HepG2 (cell line): ENCODE data around the gene BCAS1. TPM values are rescaled to one million over a fixed set of nuclear protein-coding genes. Genes with fewer than 3 reads are reported as not detected.

Experiments
- BATF2 ChIP-seq: sonication (generic); formaldehyde crosslinking; IDR thresholded peaks from 2 replicates; pipeline ENCODE4 v1.8.0; 2022; ENCODE audit warnings: mild to moderate bottlenecking, missing genetic modification reagents, moderate library complexity
- GATAD2A ChIP-seq: IDR thresholded peaks from 2 replicates; pipeline ENCODE4 v1.6.1; 2016
- GPBP1L1 ChIP-seq: sonication (generic); formaldehyde crosslinking; IDR thresholded peaks from 2 replicates; pipeline ENCODE4 v1.5.0; 2020; ENCODE audit warnings: mild to moderate bottlenecking, missing genetic modification reagents
- MIER3 ChIP-seq: IDR thresholded peaks from 2 replicates; pipeline ENCODE4 v1.6.1; 2016; ENCODE audit warnings: missing compliant biosample characterization, borderline replicate concordance
- NR0B2 ChIP-seq: sonication (generic); formaldehyde crosslinking; IDR thresholded peaks from 2 replicates; pipeline ENCODE4 v1.4.0; 2020; ENCODE audit warnings: mild to moderate bottlenecking, missing genetic modification reagents
- PRDM10 ChIP-seq: sonication (generic); formaldehyde crosslinking; IDR thresholded peaks from 2 replicates; pipeline ENCODE4 v1.4.0; 2020; ENCODE audit warnings: low read depth, missing genetic modification reagents
- RBAK ChIP-seq: sonication (generic); formaldehyde crosslinking; IDR thresholded peaks from 2 replicates; pipeline ENCODE4 v1.5.1; 2020; ENCODE audit warnings: mild to moderate bottlenecking, missing genetic modification reagents
- SNAPC5 ChIP-seq: sonication (generic); formaldehyde crosslinking; IDR thresholded peaks from 2 replicates; pipeline ENCODE4 v1.8.1; 2023; ENCODE audit warnings: mild to moderate bottlenecking, missing genetic modification reagents, borderline replicate concordance
- ZBTB2 ChIP-seq: sonication (generic); formaldehyde crosslinking; IDR thresholded peaks from 2 replicates; pipeline ENCODE4 v1.8.0; 2022; ENCODE audit warnings: low read depth, missing genetic modification reagents
- ZFP41 ChIP-seq: sonication (generic); formaldehyde crosslinking; IDR thresholded peaks from 2 replicates; pipeline ENCODE4 v1.4.0; 2020; ENCODE audit warnings: mild to moderate bottlenecking, missing genetic modification reagents, borderline replicate concordance
- ZNF282 ChIP-seq: fragments of 450-650 bp; IDR thresholded peaks from 2 replicates; pipeline ENCODE4 v1.6.1; 2018; ENCODE audit not compliant: partially characterized antibody
- ZNF629 ChIP-seq: sonication (generic); formaldehyde crosslinking; conservative IDR thresholded peaks from 2 replicates; pipeline ENCODE4 v1.5.0; 2020; ENCODE audit warnings: missing genetic modification reagents
- ZNF646 ChIP-seq: sonication (generic); formaldehyde crosslinking; IDR thresholded peaks from 2 replicates; pipeline ENCODE4 v1.9.0; 2021; ENCODE audit warnings: mild to moderate bottlenecking, missing genetic modification reagents
- ZNF776 ChIP-seq: sonication (generic); formaldehyde crosslinking; IDR thresholded peaks from 2 replicates; pipeline ENCODE4 v1.4.0; 2020; ENCODE audit warnings: mild to moderate bottlenecking, missing genetic modification reagents
- ZNF788 ChIP-seq: sonication (generic); formaldehyde crosslinking; IDR thresholded peaks from 2 replicates; pipeline ENCODE4 v1.5.0; 2020; ENCODE audit warnings: mild to moderate bottlenecking, missing genetic modification reagents, borderline replicate concordance
- polyA plus RNA-seq, 8 experiments: library from polyadenylated mRNA; depleted of rRNA in 3 of 8; stranded (reverse) in 7 of 8; unstranded in 1 of 8; fragments of >200 nt; fragmentation: Illumina TruSeq in 4 of 8; extraction: Trizol in 4 of 8; gene quantifications; 2 replicates each; pipeline versions ENCODE4 v1.2.1 to v1.2.3, GENCODE V29; 2011 to 2016; ENCODE audit warnings: low read depth in 4 of 8, missing spikeins in 1 of 8, mixed read lengths in 1 of 8; ENCODE audit not compliant: insufficient read depth in 1 of 8
- total RNA-seq, 5 experiments: library from RNA; depleted of rRNA; stranded (reverse); fragments of >200 nt; fragmentation: Illumina TruSeq; extraction: Trizol; gene quantifications; 2 replicates each; pipeline ENCODE4 v1.2.3, GENCODE V29; 2016; ENCODE audit warnings: low read depth in 1 of 5

The BCAS1 gene
- total and polyA plus RNA-seq, 2 of the 13 experiments (the other 11 are each of a cell fraction or from before 2014, with no cell fraction given), result 0.55 to 0.91 TPM

GRCh38 chr20:54119744-54120143 lies 49.4 kb upstream of the BCAS1 start (continued):
- TF ChIP-seq NR0B2 (CRISPR knock-in tag) (no peak), SNAPC5 (no peak), ZNF788 (CRISPR knock-in tag) (no peak), GPBP1L1 (CRISPR knock-in tag) (no peak), ZNF629 (CRISPR knock-in tag) (peak; percentile 26; the same call in 1 of the 2 replicates), ZNF776 (CRISPR knock-in tag) (no peak), MIER3 (CRISPR knock-in tag) (no peak), ZFP41 (CRISPR knock-in tag) (no peak), ZBTB2 (no peak), ZNF282 (peak; percentile 22), RBAK (no peak), ZNF646 (CRISPR knock-in tag) (no peak), PRDM10 (CRISPR knock-in tag) (no peak), GATAD2A (CRISPR knock-in tag) (no peak), BATF2 (CRISPR knock-in tag) (no peak)
